HEK293T (cell line): ENCODE data around the gene RIMBP2.

Source experiments
- CTCF ChIA-PET: fragments of 350-600 bp; formaldehyde crosslinking; extraction: SDS; loops from one replicate; lab custom pipeline; 2021; ENCODE audit warnings: antibody characterized with exemption, inconsistent platforms; lab: Yijun Ruan, JAX
- POLR2A ChIA-PET: fragments of 350-600 bp; formaldehyde crosslinking; extraction: SDS; loops from one replicate; lab custom pipeline; 2020; ENCODE audit warnings: antibody characterized with exemption, inconsistent platforms; lab: Yijun Ruan, JAX
- DNase-seq: peaks from one replicate; pipeline ENCODE4 v3.0.0; 2012; ENCODE audit warnings: mixed read lengths; ENCODE audit errors: extremely low spot score
- ARNT ChIP-seq: fragments of 450-650 bp; IDR thresholded peaks from 2 replicates; pipeline ENCODE4 v1.6.1; 2017; ENCODE audit warnings: mild to moderate bottlenecking
- BHLHE40 ChIP-seq: fragments of 450-650 bp; IDR thresholded peaks from 2 replicates; pipeline ENCODE4 v1.6.1; 2016; ENCODE audit warnings: mild to moderate bottlenecking, moderate library complexity, borderline replicate concordance
- CTBP1 ChIP-seq: fragments of 450-650 bp; IDR thresholded peaks from 2 replicates; pipeline ENCODE4 v1.6.1; 2016; ENCODE audit warnings: borderline replicate concordance
- ELF4 ChIP-seq: fragments of 450-650 bp; IDR thresholded peaks from 2 replicates; pipeline ENCODE4 v1.6.1; 2017; ENCODE audit warnings: antibody characterized with exemption
- FOXA1 ChIP-seq: fragments of 450-650 bp; IDR thresholded peaks from 2 replicates; pipeline ENCODE4 v1.6.1; 2016; ENCODE audit warnings: mild to moderate bottlenecking
- FOXK2 ChIP-seq: fragments of 450-650 bp; IDR thresholded peaks from 2 replicates; pipeline ENCODE4 v1.6.1; 2016; ENCODE audit warnings: mild to moderate bottlenecking
- FOXM1 ChIP-seq: fragments of 450-650 bp; IDR thresholded peaks from 2 replicates; pipeline ENCODE4 v1.6.1; 2017; ENCODE audit warnings: mild to moderate bottlenecking, borderline replicate concordance
- HDGF ChIP-seq: fragments of 450-650 bp; IDR thresholded peaks from 2 replicates; pipeline ENCODE4 v1.6.1; 2017; ENCODE audit warnings: antibody characterized with exemption, borderline replicate concordance
- L3MBTL2 ChIP-seq: fragments of 450-650 bp; conservative IDR thresholded peaks from 2 replicates; pipeline ENCODE4 v1.6.1; 2016; ENCODE audit warnings: mild to moderate bottlenecking
- LEF1 ChIP-seq: fragments of 450-650 bp; IDR thresholded peaks from 2 replicates; pipeline ENCODE4 v1.6.1; 2017; ENCODE audit warnings: mild to moderate bottlenecking, borderline replicate concordance
- NFRKB ChIP-seq: fragments of 450-650 bp; IDR thresholded peaks from 2 replicates; pipeline ENCODE4 v1.6.1; 2016; ENCODE audit warnings: mild to moderate bottlenecking, moderate library complexity
- SP1 ChIP-seq: fragments of 450-650 bp; IDR thresholded peaks from 2 replicates; pipeline ENCODE4 v1.6.1; 2017
- SUZ12 ChIP-seq: fragments of 450-650 bp; IDR thresholded peaks from 2 replicates; pipeline ENCODE4 v1.6.1; 2016; ENCODE audit warnings: mild to moderate bottlenecking
- TARDBP ChIP-seq: fragments of 450-650 bp; IDR thresholded peaks from 2 replicates; pipeline ENCODE4 v1.6.1; 2016
- ZNF384 ChIP-seq: fragments of 450-650 bp; IDR thresholded peaks from 2 replicates; pipeline ENCODE4 v1.6.1; 2016
- TF ChIP-seq, protein P1 (sequence below): fragments of 450-650 bp; IDR thresholded peaks from 2 replicates; pipeline ENCODE4 v1.6.1; 2016

Gene RIMBP2

DNA sequence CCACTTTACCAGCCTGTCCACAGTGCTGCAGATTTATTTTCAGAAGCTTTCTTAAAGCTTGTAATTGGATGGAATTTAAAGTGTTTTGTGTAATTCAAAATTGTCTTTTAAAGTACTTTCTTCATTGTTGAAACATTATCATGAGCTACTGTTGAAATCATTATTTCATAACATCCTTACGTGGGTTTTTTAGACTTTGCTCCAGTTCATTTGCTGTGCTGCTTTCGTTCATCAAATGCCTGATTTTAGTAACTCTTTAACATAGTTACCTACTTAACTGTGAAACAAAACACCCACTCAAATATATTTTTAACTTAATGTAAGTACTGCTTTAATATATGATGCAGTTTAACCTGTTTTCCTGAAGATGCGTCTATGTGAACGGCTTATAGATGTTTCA lies 330.9 kb downstream of the RIMBP2 start:
- ChIA-PET CTCF (no interaction called here), POLR2A (no interaction called here)
- no peak for TF ChIP-seq LEF1
- TF ChIP-seq SUZ12: no peak
- TF ChIP-seq, protein P1, sequence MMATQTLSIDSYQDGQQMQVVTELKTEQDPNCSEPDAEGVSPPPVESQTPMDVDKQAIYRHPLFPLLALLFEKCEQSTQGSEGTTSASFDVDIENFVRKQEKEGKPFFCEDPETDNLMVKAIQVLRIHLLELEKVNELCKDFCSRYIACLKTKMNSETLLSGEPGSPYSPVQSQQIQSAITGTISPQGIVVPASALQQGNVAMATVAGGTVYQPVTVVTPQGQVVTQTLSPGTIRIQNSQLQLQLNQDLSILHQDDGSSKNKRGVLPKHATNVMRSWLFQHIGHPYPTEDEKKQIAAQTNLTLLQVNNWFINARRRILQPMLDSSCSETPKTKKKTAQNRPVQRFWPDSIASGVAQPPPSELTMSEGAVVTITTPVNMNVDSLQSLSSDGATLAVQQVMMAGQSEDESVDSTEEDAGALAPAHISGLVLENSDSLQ: no peak
- TF ChIP-seq CTBP1: no peak
- no peak for TF ChIP-seq L3MBTL2
- TF ChIP-seq ARNT: no peak
- TF ChIP-seq FOXA1: no peak
- no peak for TF ChIP-seq ZNF384
- no peak for TF ChIP-seq FOXK2
- no peak for TF ChIP-seq SP1
- no peak for TF ChIP-seq ELF4
- no peak for TF ChIP-seq FOXM1
- no peak for TF ChIP-seq NFRKB
- TF ChIP-seq TARDBP: no peak
- TF ChIP-seq BHLHE40: no peak
- no peak for TF ChIP-seq HDGF
- DNase-seq: no peak

DNA sequence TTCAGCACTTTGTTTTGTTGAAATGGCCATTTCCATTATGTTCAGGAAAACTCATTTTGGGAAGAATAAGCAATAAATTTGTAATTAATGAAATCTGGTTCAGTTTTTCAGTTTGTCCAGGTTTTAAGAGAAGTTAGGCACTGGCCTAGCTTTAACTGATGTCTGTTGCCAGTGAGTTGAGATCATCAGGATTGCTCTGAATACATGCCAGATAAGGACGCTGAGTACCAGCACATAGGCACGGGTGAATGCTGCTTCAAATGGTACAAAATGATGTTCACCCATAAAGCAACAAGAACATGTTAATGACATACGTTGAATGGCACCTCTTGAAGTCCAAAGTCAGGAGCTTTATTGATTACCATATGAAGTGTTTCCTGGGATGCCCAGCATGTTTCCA lies 331.9 kb downstream of the RIMBP2 start:
- TF ChIP-seq TARDBP: no peak
- TF ChIP-seq FOXA1: no peak
- no peak for TF ChIP-seq ZNF384
- no peak for TF ChIP-seq FOXK2
- ChIA-PET CTCF (interaction anchor here (0.6 kb wide), 1 partner anchor 1689 kb away, joined by 3 read pairs; no protein-coding TSS in a partner anchor), POLR2A (no interaction called here)
- no peak for DNase-seq

- no peak for TF ChIP-seq L3MBTL2
- no peak for TF ChIP-seq FOXK2
- TF ChIP-seq ZNF384: no peak
- no peak for TF ChIP-seq HDGF
- no peak for TF ChIP-seq NFRKB
- no peak for TF ChIP-seq BHLHE40
- TF ChIP-seq LEF1: no peak
- TF ChIP-seq TARDBP: no peak
- no peak for TF ChIP-seq ELF4
- TF ChIP-seq FOXM1: no peak
- TF ChIP-seq, protein P1: no peak
- TF ChIP-seq CTBP1: no peak
- TF ChIP-seq SUZ12: no peak
- TF ChIP-seq ARNT: no peak
- no peak for TF ChIP-seq SP1
- no peak for TF ChIP-seq FOXA1
- ChIA-PET CTCF (no interaction called here), POLR2A (no interaction called here)
- DNase-seq: no peak
Observed at GRCh38 chr12:130382818-130383217, 333.3 kb downstream of the RIMBP2 start.

GRCh38 chr12:130375296-130376287 lies 340.5 kb downstream of the RIMBP2 start:
- no peak for DNase-seq
- TF ChIP-seq ZNF384 (no peak), ARNT (no peak), CTBP1 (no peak), TARDBP (no peak), BHLHE40 (no peak), FOXM1 (no peak), SUZ12 (no peak), SP1 (no peak), NFRKB (no peak), FOXA1 (no peak), LEF1 (no peak), L3MBTL2 (no peak), FOXK2 (no peak), ELF4 (no peak), HDGF (no peak)
- TF ChIP-seq, protein P1: no peak
- ChIA-PET CTCF (no interaction called here), POLR2A (no interaction called here)

DNA sequence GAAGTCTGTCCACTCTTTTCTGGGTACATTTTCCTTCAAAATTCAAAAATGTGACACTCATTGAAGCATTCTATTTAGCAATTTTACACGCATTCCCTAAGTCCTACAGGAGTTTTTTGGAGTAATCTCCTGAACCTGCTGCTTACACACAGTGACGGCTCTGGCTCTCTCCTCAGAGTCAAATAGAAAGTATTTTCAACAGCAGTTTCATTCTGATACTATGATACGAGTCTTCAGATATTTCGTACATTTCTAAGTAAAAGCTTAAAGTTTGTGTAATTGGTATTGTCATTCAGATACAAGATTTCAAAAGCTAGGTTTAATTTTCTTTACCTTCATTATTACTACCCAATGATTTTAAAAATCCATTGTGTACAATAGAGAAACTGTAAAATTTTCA lies 342.0 kb downstream of the RIMBP2 start:
- no peak for TF ChIP-seq L3MBTL2
- ChIA-PET CTCF (no interaction called here), POLR2A (no interaction called here)
- DNase-seq: no peak

- ChIA-PET CTCF (no interaction called here), POLR2A (no interaction called here)
- no peak for DNase-seq
- TF ChIP-seq BHLHE40 (no peak), NFRKB (no peak), L3MBTL2 (no peak), ARNT (no peak), FOXA1 (no peak), HDGF (no peak), LEF1 (no peak)
Observed at GRCh38 chr12:130372936-130373335, 343.2 kb downstream of the RIMBP2 start.
